ENCODE data around the gene PIEZO2. TPM values are rescaled to one million over a fixed set of nuclear protein-coding genes. Genes with fewer than 3 reads are reported as not detected.
"Not testable (repeated sequence)": the region's sequence is repeated elsewhere in the genome, so short reads cannot be mapped to it uniquely, and the experiment has no call there.

Gene PIEZO2
- total and polyA plus RNA-seq, 8 donors: 0.38 to 11.1 (median 3.0) TPM

GRCh38 chr18:10659000-10659399 is 490.4 kb downstream of the PIEZO2 start:
- H3K4me1 ChIP-seq: no peaks in the 10 kb centered on the region
- WGBS, 2 donors: 25 to 36% methylated on average over 5 of the region's 5 CpGs

GRCh38 chr18:10644003-10644402 is 505.4 kb downstream of the PIEZO2 start:
- ATAC-seq; H3K4me1 ChIP-seq; H3K27ac ChIP-seq; H3K27me3 ChIP-seq; H3K9me3 ChIP-seq; DNase-seq; H3K36me3 ChIP-seq; H3K4me3 ChIP-seq; intact Hi-C loops (cut with DNase I); FAIRE-seq: not testable (repeated sequence)
- 48 to 72% methylated on average over 4 of the region's 5 CpGs for WGBS, 2 donors

More at GRCh38 chr18:10659000-10659399, 490.4 kb downstream of the PIEZO2 start:
- no peak overlapping the region for H3K4me3 ChIP-seq
- no peak for FAIRE-seq
- ATAC-seq: peak in 2 of 4 donors; percentile 37 to 44
- no peak for DNase-seq
- no peaks in the 10 kb centered on the region for H3K9me3 ChIP-seq
- TF ChIP-seq CTCF (IDR thresholded peaks at IDR 0.05): no peak
- no peaks in the 10 kb centered on the region for H3K27me3 ChIP-seq
- no peak overlapping the region for H3K27ac ChIP-seq
- H3K36me3 ChIP-seq: no peaks in the 10 kb centered on the region
- intact Hi-C loops (cut with DNase I): no loop called here

GRCh38 chr18:10642915-10643524 is 506.3 kb downstream of the PIEZO2 start:
- FAIRE-seq: not testable (repeated sequence)
- WGBS, 2 donors: 29 to 59% methylated on average over 1 of the region's 5 CpGs

GRCh38 chr18:10638539-10638885 is 510.9 kb downstream of the PIEZO2 start:
- 79 to 87% methylated on average over 5 to 6 of the region's 6 CpGs for WGBS, 2 donors
- FAIRE-seq; H3K4me1 ChIP-seq; DNase-seq; intact Hi-C loops (cut with DNase I); H3K9me3 ChIP-seq; H3K4me3 ChIP-seq; H3K27me3 ChIP-seq; H3K27ac ChIP-seq; ATAC-seq; H3K36me3 ChIP-seq: not testable (repeated sequence)

More at GRCh38 chr18:10642915-10643524, 506.3 kb downstream of the PIEZO2 start:
- H3K36me3 ChIP-seq; H3K4me3 ChIP-seq; H3K4me1 ChIP-seq; H3K27ac ChIP-seq; DNase-seq; H3K27me3 ChIP-seq; ATAC-seq; H3K9me3 ChIP-seq; intact Hi-C loops (cut with DNase I): not testable (repeated sequence)

GRCh38 chr18:10637858-10638538 is 511.4 kb downstream of the PIEZO2 start:
- 63 to 64% methylated on average over 4 to 9 of the region's 11 CpGs for WGBS, 2 donors
- intact Hi-C loops (cut with DNase I); H3K36me3 ChIP-seq; DNase-seq; ATAC-seq; H3K27ac ChIP-seq; H3K4me1 ChIP-seq; H3K9me3 ChIP-seq; H3K4me3 ChIP-seq; FAIRE-seq; H3K27me3 ChIP-seq: not testable (repeated sequence)

- DNase-seq; H3K27ac ChIP-seq; FAIRE-seq; H3K36me3 ChIP-seq; intact Hi-C loops (cut with DNase I); H3K27me3 ChIP-seq; H3K9me3 ChIP-seq; H3K4me1 ChIP-seq; H3K4me3 ChIP-seq: not testable (repeated sequence)
- 55 to 73% methylated on average over 6 of the region's 6 CpGs for WGBS, 2 donors
- peak in 2 of 4 donors; percentile 64 to 70 for ATAC-seq
These were observed 520.3 kb downstream of the PIEZO2 start for GRCh38 chr18:10629076-10629475.

- 74% methylated on average over 6 of the region's 7 CpGs for WGBS, 2 donors
- intact Hi-C loops (cut with DNase I); H3K4me3 ChIP-seq; H3K27ac ChIP-seq; H3K27me3 ChIP-seq; FAIRE-seq; H3K9me3 ChIP-seq; H3K36me3 ChIP-seq; H3K4me1 ChIP-seq; DNase-seq; ATAC-seq: not testable (repeated sequence)
These were observed 522.7 kb downstream of the PIEZO2 start for GRCh38 chr18:10626606-10627213.

- H3K4me1 ChIP-seq; H3K27me3 ChIP-seq; DNase-seq; H3K9me3 ChIP-seq; intact Hi-C loops (cut with DNase I); ATAC-seq; H3K36me3 ChIP-seq; H3K4me3 ChIP-seq; H3K27ac ChIP-seq; FAIRE-seq: not testable (repeated sequence)
- WGBS, 2 donors: 68 to 78% methylated on average over 4 of the region's 4 CpGs
These were observed 525.8 kb downstream of the PIEZO2 start for GRCh38 chr18:10623606-10624005.

- H3K9me3 ChIP-seq; intact Hi-C loops (cut with DNase I); H3K27me3 ChIP-seq; DNase-seq; H3K27ac ChIP-seq; H3K36me3 ChIP-seq; FAIRE-seq; H3K4me1 ChIP-seq; ATAC-seq; H3K4me3 ChIP-seq: not testable (repeated sequence)
- WGBS, 2 donors: 48 to 67% methylated on average over 1 of the region's 2 CpGs
These were observed 526.4 kb downstream of the PIEZO2 start for GRCh38 chr18:10622982-10623381.

- H3K27ac ChIP-seq; H3K9me3 ChIP-seq; DNase-seq; intact Hi-C loops (cut with DNase I); FAIRE-seq; H3K4me1 ChIP-seq; H3K36me3 ChIP-seq; H3K27me3 ChIP-seq; H3K4me3 ChIP-seq; ATAC-seq: not testable (repeated sequence)
- WGBS, 2 donors: 64 to 74% methylated on average over 2 of the region's 2 CpGs
These were observed 528.6 kb downstream of the PIEZO2 start for GRCh38 chr18:10620670-10621329.
